Natural killer cell (primary cell): Measurements from ENCODE around the gene MSX2. TPM values are rescaled to one million over a fixed set of nuclear protein-coding genes. Genes with fewer than 3 reads are reported as not detected.

Source experiments
- ATAC-seq, 3 donors: fragments of 150-1000 bp in 2 of 3; fragments of 200-7000 bp in 1 of 3; cut with Tn5 transposase; 1 replicate in 1 of 3; 2 replicates in 2 of 3; pipeline ENCODE4 v1.10.0; 2021; ENCODE audit warnings: mild to moderate bottlenecking in 2 of 3, moderate library complexity in 2 of 3
- DNase-seq, 2 donors: peaks; one replicate each; pipeline versions ENCODE4 v3.0.0 to v3.0.0-alpha.2; 2013 to 2021; ENCODE audit warnings: mixed read lengths in 1 of 2
- H3K27ac ChIP-seq: one replicate; pipeline ENCODE4 v1.5.1; 2013; ENCODE audit warnings: mild to moderate bottlenecking, low read length
- H3K27me3 ChIP-seq: one replicate; pipeline ENCODE4 v1.6.1; 2013; ENCODE audit warnings: low read length; ENCODE audit not compliant: control insufficient read depth, insufficient read depth
- H3K36me3 ChIP-seq: one replicate; pipeline ENCODE4 v1.6.1; 2013; ENCODE audit warnings: low read length; ENCODE audit not compliant: control insufficient read depth, insufficient read depth
- H3K4me1 ChIP-seq: one replicate; pipeline ENCODE4 v1.6.1; 2013; ENCODE audit warnings: low read length; ENCODE audit not compliant: control insufficient read depth, insufficient read depth
- H3K4me3 ChIP-seq: one replicate; pipeline ENCODE4 v1.5.1; 2013; ENCODE audit warnings: low read length
- H3K9me3 ChIP-seq: one replicate; pipeline ENCODE4 v1.6.1; 2013; ENCODE audit warnings: low read length; ENCODE audit not compliant: control insufficient read depth, insufficient read depth
- H3K27ac Mint-ChIP-seq, 2 donors: one replicate each; pipeline ENCODE4 v1.8.0; 2022; ENCODE audit warnings: mild to moderate bottlenecking in 2 of 2, mixed read lengths in 2 of 2, moderate library complexity in 1 of 2
- H3K27me3 Mint-ChIP-seq, 2 donors: one replicate each; pipeline ENCODE4 v1.8.0; 2022; ENCODE audit warnings: low read depth in 2 of 2, mixed read lengths in 2 of 2
- H3K36me3 Mint-ChIP-seq: one replicate; pipeline ENCODE4 v1.8.0; 2022; ENCODE audit warnings: mixed read lengths
- H3K4me1 Mint-ChIP-seq, 2 donors: one replicate each; pipeline ENCODE4 v1.8.0; 2022; ENCODE audit warnings: mixed read lengths in 2 of 2
- H3K4me3 Mint-ChIP-seq: one replicate; pipeline ENCODE4 v1.8.0; 2022; ENCODE audit warnings: mild to moderate bottlenecking, moderate library complexity, mixed read lengths
- H3K9me3 Mint-ChIP-seq, 2 donors: one replicate each; pipeline ENCODE4 v1.8.0; 2022; ENCODE audit warnings: mixed read lengths in 2 of 2
- CTCF ChIP-seq: fragments of 200-600 bp; IDR thresholded peaks from one replicate; pipeline ENCODE4 v1.8.0; 2022; ENCODE audit warnings: antibody characterized with exemption
- WGBS: methylation state at CpG from one replicate; pipeline ENCODE4 v1.1.7; 2013; ENCODE audit warnings: missing lambda C conversion rate; ENCODE audit not compliant: insufficient coverage; 5-methylcytosine and 5-hydroxymethylcytosine counted together
- intact Hi-C: fragments of 100-400 bp; cut with micrococcal nuclease; formaldehyde crosslinking; loops from one replicate; pipeline ENCODE4 v1.14.2; 2022
- total RNA-seq, 4 donors: library from RNA; stranded (reverse); fragments of 120-200 nt in 1 of 4; gene quantifications; one replicate each; pipeline versions ENCODE4 v1.2.3 to v1.2.4, GENCODE V29; 2013 to 2022

Gene MSX2
- total RNA-seq, 3 donors from 2014 or later (not counting 1 experiment from before 2014, with no cell fraction given): 0.40 TPM; not detected in 2

- Mint-ChIP-seq H3K9me3 (peaks cover 0 to 5% of the 10 kb centered on the region in 2 donors), H3K27me3 (peaks cover 0 to 11% of the 10 kb centered on the region in 2 donors), H3K27ac (no peak overlapping the region), H3K4me1 (no peaks in the 10 kb centered on the region), H3K36me3 (no peaks in the 10 kb centered on the region), H3K4me3 (no peak overlapping the region)
- no peak for ATAC-seq
- 99% methylated on average over 3 of the region's 3 CpGs for WGBS
- Histone ChIP-seq H3K27me3 (no peaks in the 10 kb centered on the region), H3K9me3 (no peaks in the 10 kb centered on the region), H3K27ac (no peak overlapping the region), H3K4me3 (no peak overlapping the region), H3K4me1 (no peaks in the 10 kb centered on the region), H3K36me3 (no peaks in the 10 kb centered on the region)
- intact Hi-C loops: no loop called here
- DNase-seq: no peak
- TF ChIP-seq CTCF: no peak
Observed at GRCh38 chr5:174773371-174773770, 49.0 kb downstream of the MSX2 start.

GRCh38 chr5:174775081-174775480 is 50.7 kb downstream of the MSX2 start:
- no peaks in the 10 kb centered on the region for H3K4me1 ChIP-seq
- Mint-ChIP-seq H3K27me3 (peaks cover 0 to 11% of the 10 kb centered on the region in 2 donors), H3K36me3 (no peaks in the 10 kb centered on the region), H3K4me3 (no peak overlapping the region), H3K27ac (no peak overlapping the region), H3K9me3 (peaks cover 0 to 4% of the 10 kb centered on the region in 2 donors), H3K4me1 (no peaks in the 10 kb centered on the region)
- 80% methylated on average over 2 of the region's 3 CpGs for WGBS
- ATAC-seq: no peak
- H3K27me3 ChIP-seq: no peaks in the 10 kb centered on the region
- DNase-seq: no peak
- no peak overlapping the region for H3K27ac ChIP-seq
- intact Hi-C loops: no loop called here
- no peak overlapping the region for H3K4me3 ChIP-seq
- H3K36me3 ChIP-seq: no peaks in the 10 kb centered on the region
- no peaks in the 10 kb centered on the region for H3K9me3 ChIP-seq
- TF ChIP-seq CTCF: no peak

- H3K27me3 Mint-ChIP-seq: no peaks in the 10 kb centered on the region
- Histone ChIP-seq H3K9me3 (no peaks in the 10 kb centered on the region), H3K27me3 (no peaks in the 10 kb centered on the region), H3K4me3 (no peak overlapping the region), H3K4me1 (no peaks in the 10 kb centered on the region), H3K27ac (no peak overlapping the region), H3K36me3 (no peaks in the 10 kb centered on the region)
- no peaks in the 10 kb centered on the region for H3K36me3 Mint-ChIP-seq
- no peaks in the 10 kb centered on the region for H3K4me1 Mint-ChIP-seq
- 85% methylated on average over 6 of the region's 6 CpGs for WGBS
- peaks cover 0 to under 1% of the 10 kb centered on the region in 2 donors for H3K9me3 Mint-ChIP-seq
- intact Hi-C loops: no loop called here
- H3K4me3 Mint-ChIP-seq: no peak overlapping the region
- DNase-seq: no peak
- H3K27ac Mint-ChIP-seq: no peak overlapping the region
- ATAC-seq: no peak
- TF ChIP-seq CTCF: no peak
Observed at GRCh38 chr5:174777111-174777510, 52.7 kb downstream of the MSX2 start.

GRCh38 chr5:174777583-174777982 is 53.2 kb downstream of the MSX2 start:
- H3K4me3 ChIP-seq: no peak overlapping the region
- 87% methylated on average over 2 of the region's 2 CpGs for WGBS
- no peak for ATAC-seq

More at GRCh38 chr5:174777583-174777982, 53.2 kb downstream of the MSX2 start:
- Histone ChIP-seq H3K27me3 (no peaks in the 10 kb centered on the region), H3K27ac (no peak overlapping the region), H3K9me3 (no peaks in the 10 kb centered on the region), H3K4me1 (no peaks in the 10 kb centered on the region), H3K36me3 (no peaks in the 10 kb centered on the region)
- H3K36me3 Mint-ChIP-seq: no peaks in the 10 kb centered on the region
- intact Hi-C loops: no loop called here
- no peak overlapping the region for H3K27ac Mint-ChIP-seq
- no peak for TF ChIP-seq CTCF
- no peaks in the 10 kb centered on the region for H3K9me3 Mint-ChIP-seq
- no peak for DNase-seq
- H3K27me3 Mint-ChIP-seq: no peaks in the 10 kb centered on the region
- H3K4me3 Mint-ChIP-seq: no peak overlapping the region
- no peaks in the 10 kb centered on the region for H3K4me1 Mint-ChIP-seq
